Sigmoid colon (tissue), 7 donors: ENCODE data around the gene C19orf12. TPM values are rescaled to one million over a fixed set of nuclear protein-coding genes. Genes with fewer than 3 reads are reported as not detected.

Experiments
- DNase-seq: peaks from one replicate; pipeline ENCODE4 v3.0.0-alpha.2; 2019
- H3K27ac ChIP-seq, 4 donors: fragments of 200-600 bp; sonication (generic); one replicate each; pipeline ENCODE4 v1.5.1; 2016 to 2019; ENCODE audit warnings: mild to moderate bottlenecking in 1 of 4
- H3K27me3 ChIP-seq, 3 donors: fragments of 200-600 bp; sonication (generic); one replicate each; pipeline ENCODE4 v1.5.1; 2019; ENCODE audit warnings: mild to moderate bottlenecking in 1 of 3
- H3K36me3 ChIP-seq, 4 donors: fragments of 200-600 bp; sonication (generic); one replicate each; pipeline ENCODE4 v1.5.1; 2016 to 2019
- H3K4me1 ChIP-seq, 4 donors: fragments of 200-600 bp; sonication (generic); one replicate each; pipeline ENCODE4 v1.5.1; 2017 to 2019
- H3K4me3 ChIP-seq, 4 donors: fragments of 200-600 bp; sonication (generic); one replicate each; pipeline ENCODE4 v1.5.1; 2017 to 2019; ENCODE audit warnings: mild to moderate bottlenecking in 2 of 4, moderate library complexity in 1 of 4
- H3K9me3 ChIP-seq, 4 donors: fragments of 200-600 bp in 3 of 4; sonication (generic) in 3 of 4; one replicate each; pipeline versions ENCODE4 v1.5.1 to v1.6.1; 2013 to 2019
- EP300 ChIP-seq, 4 donors: sonication (generic); formaldehyde crosslinking; IDR thresholded peaks; one replicate each; pipeline ENCODE4 v1.6.1; 2017; ENCODE audit warnings: antibody characterized with exemption in 4 of 4
- POLR2A ChIP-seq, 2 donors: fragments of 450-650 bp; IDR thresholded peaks; one replicate each; pipeline ENCODE4 v1.6.1; 2016; ENCODE audit warnings: antibody characterized with exemption in 2 of 2, mild to moderate bottlenecking in 2 of 2, moderate library complexity in 2 of 2
- POLR2AphosphoS5 ChIP-seq, 4 donors: sonication (generic); formaldehyde crosslinking; IDR thresholded peaks; one replicate each; pipeline ENCODE4 v1.6.1; 2017; ENCODE audit warnings: antibody characterized with exemption in 4 of 4
- WGBS, 2 donors: extraction: QIAGEN DNeasy Blood & Tissue Kit; methylation state at CpG; one replicate each; pipeline ENCODE4 v1.1.7; 2013; 5-methylcytosine and 5-hydroxymethylcytosine counted together
- intact Hi-C: fragments of 100-400 bp; cut with DNase I; formaldehyde crosslinking; loops from one replicate; pipeline ENCODE4 v1.15.1; 2023
- polyA plus RNA-seq, 3 donors: library from polyadenylated mRNA; stranded (reverse); fragments of 200-250 nt; gene quantifications; one replicate each; pipeline ENCODE4 v1.2.3, GENCODE V29; 2013
- total RNA-seq, 4 donors: library from RNA; depleted of rRNA; stranded (reverse); fragments of >200 nt; gene quantifications; one replicate each; pipeline ENCODE4 v1.1.0, GENCODE V29; 2016
- TF ChIP-seq, protein P1 (sequence below), 4 experiments: fragments of 450-650 bp in 3 of 4; fragments of 200-600 bp in 1 of 4; IDR thresholded peaks; one replicate each; pipeline ENCODE4 v1.5.1; 2016 to 2019; ENCODE audit warnings: antibody characterized with exemption in 4 of 4, mild to moderate bottlenecking in 3 of 4, moderate library complexity in 2 of 4
- donor health status: healthy with polysubstance abuse.
- donor health status: Bipolar disorder and iron deficiency.
- donor health status: healthy.

The C19orf12 gene
- total and polyA plus RNA-seq, 7 donors, result 13.2 to 36.0 (median 32.1) TPM

DNA sequence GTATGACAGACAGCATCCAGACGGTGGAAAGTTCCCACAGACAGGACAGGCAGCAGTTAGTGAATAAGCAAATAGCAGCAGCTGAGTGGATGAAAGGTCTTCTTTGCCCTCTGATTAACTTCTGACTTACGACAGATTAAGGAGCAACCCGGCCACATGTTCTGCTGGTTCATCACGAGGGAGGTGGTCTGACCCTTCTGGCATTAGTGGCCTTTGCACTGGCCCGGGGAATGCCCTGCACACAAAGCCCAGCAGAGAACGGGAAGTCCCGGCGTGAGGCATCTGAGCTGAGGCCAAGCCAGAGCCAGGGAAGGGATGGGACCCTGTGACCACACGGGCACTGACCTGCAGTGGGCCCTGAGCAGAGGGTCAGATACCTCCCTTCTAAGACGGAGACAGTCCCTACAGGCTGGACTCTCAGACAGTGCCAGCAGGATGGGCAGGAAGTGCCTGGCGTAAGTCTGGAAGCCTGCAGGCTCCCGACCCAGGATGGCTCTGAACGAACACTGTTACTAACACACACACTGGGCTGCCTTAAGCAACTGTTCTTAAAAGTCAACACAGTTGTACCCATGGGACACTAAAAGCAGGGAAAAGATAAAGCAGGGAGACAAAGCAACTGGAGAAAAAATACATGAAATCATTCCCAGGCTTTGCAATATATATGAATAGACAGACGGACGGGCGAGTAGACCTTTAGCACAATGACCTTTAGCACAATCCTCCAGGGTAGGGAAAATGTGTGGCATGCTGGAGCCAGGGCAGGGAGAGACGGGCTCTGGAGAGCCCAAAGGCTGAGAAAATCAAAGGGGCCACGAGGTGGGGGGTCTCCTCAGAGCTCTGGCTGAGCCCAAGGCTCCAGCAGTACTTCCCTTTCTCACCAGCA lies 6.3 kb downstream of the C19orf12 start:
- Histone ChIP-seq H3K27me3 (no peaks in the 10 kb centered on the region), H3K36me3 (peaks cover 0 to 53% (median 6%) of the 10 kb centered on the region in 4 donors), H3K4me1 (peaks cover 0 to 33% (median 15%) of the 10 kb centered on the region in 4 donors), H3K9me3 (no peaks in the 10 kb centered on the region), H3K4me3 (no peak overlapping the region), H3K27ac (no peak overlapping the region)
- intact Hi-C loops, result no loop called here
- DNase-seq, result no peak
- TF ChIP-seq, protein P1, sequence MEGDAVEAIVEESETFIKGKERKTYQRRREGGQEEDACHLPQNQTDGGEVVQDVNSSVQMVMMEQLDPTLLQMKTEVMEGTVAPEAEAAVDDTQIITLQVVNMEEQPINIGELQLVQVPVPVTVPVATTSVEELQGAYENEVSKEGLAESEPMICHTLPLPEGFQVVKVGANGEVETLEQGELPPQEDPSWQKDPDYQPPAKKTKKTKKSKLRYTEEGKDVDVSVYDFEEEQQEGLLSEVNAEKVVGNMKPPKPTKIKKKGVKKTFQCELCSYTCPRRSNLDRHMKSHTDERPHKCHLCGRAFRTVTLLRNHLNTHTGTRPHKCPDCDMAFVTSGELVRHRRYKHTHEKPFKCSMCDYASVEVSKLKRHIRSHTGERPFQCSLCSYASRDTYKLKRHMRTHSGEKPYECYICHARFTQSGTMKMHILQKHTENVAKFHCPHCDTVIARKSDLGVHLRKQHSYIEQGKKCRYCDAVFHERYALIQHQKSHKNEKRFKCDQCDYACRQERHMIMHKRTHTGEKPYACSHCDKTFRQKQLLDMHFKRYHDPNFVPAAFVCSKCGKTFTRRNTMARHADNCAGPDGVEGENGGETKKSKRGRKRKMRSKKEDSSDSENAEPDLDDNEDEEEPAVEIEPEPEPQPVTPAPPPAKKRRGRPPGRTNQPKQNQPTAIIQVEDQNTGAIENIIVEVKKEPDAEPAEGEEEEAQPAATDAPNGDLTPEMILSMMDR (IDR thresholded peaks at IDR 0.05), result no peak
- TF ChIP-seq POLR2AphosphoS5 (IDR thresholded peaks at IDR 0.05) (no peak), EP300 (IDR thresholded peaks at IDR 0.05) (no peak), POLR2A (IDR thresholded peaks at IDR 0.05) (no peak)
- 20 to 69% methylated on average over 18 of the region's 18 CpGs for WGBS, 2 donors

DNA sequence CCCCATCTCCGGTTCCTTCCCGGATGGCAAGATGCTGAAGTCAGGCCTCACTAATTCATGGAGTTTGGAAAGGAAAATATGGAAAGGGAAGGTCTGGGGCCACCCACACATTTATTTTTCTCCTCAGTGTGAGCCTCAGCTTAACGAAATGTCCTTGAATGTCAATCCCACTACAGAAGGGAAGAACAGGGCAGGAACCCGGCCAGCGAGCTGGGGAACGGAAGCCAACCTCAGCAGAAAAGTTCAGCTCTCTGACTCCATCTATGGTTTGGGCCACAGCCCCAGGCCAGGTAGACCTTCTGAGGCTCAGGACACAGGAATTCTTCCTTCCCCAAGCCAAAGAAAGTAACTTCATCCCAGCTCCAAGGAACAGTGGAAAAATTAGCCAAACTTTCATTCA lies 8.4 kb downstream of the C19orf12 start:
- TF ChIP-seq EP300 (IDR thresholded peaks at IDR 0.05), result no peak
- TF ChIP-seq POLR2A (IDR thresholded peaks at IDR 0.05), result no peak
- TF ChIP-seq, protein P1 (IDR thresholded peaks at IDR 0.05), result no peak
- TF ChIP-seq POLR2AphosphoS5 (IDR thresholded peaks at IDR 0.05), result no peak
- no peak overlapping the region for H3K27ac ChIP-seq
- no peak overlapping the region for H3K4me3 ChIP-seq
- H3K27me3 ChIP-seq, result no peaks in the 10 kb centered on the region
- intact Hi-C loops, result no loop called here
- no peak for DNase-seq
- WGBS, 2 donors, result 95 to 96% methylated on average over 6 of the region's 6 CpGs
- peaks cover 3 to 61% (median 15%) of the 10 kb centered on the region in 4 donors for H3K36me3 ChIP-seq
- H3K4me1 ChIP-seq, result peaks cover 0 to 15% (median 0%) of the 10 kb centered on the region in 4 donors
- no peaks in the 10 kb centered on the region for H3K9me3 ChIP-seq

DNA sequence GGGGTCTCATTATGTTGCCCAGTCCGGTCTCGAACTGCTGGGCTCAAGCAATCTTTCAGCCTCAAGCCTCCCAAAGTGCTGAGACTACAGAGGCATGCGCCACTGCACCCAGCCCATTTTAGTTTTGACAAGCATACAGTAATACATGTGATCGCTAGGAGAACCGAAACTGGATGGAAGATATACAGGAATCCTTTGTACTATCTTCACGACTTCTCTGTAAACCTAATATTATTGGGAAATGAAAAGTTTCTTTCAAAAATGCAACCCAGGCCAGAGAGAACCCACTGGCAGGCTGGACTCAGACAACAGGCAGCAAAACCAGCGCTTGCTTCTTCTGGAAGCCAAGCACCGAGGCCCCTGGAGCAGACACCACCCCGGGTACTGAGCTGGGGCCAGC lies 9.4 kb downstream of the C19orf12 start:
- TF ChIP-seq, protein P1 (IDR thresholded peaks at IDR 0.05), result no peak
- TF ChIP-seq POLR2A (IDR thresholded peaks at IDR 0.05) (no peak), EP300 (IDR thresholded peaks at IDR 0.05) (no peak), POLR2AphosphoS5 (IDR thresholded peaks at IDR 0.05) (no peak)
- Histone ChIP-seq H3K27me3 (no peaks in the 10 kb centered on the region), H3K27ac (no peak overlapping the region), H3K36me3 (peaks cover 3 to 61% (median 15%) of the 10 kb centered on the region in 4 donors), H3K9me3 (no peaks in the 10 kb centered on the region), H3K4me3 (no peak overlapping the region), H3K4me1 (peaks cover 0 to 11% (median 0%) of the 10 kb centered on the region in 4 donors)
- intact Hi-C loops, result no loop called here
- DNase-seq, result no peak
- WGBS, 2 donors, result 95 to 96% methylated on average over 9 of the region's 9 CpGs

DNA sequence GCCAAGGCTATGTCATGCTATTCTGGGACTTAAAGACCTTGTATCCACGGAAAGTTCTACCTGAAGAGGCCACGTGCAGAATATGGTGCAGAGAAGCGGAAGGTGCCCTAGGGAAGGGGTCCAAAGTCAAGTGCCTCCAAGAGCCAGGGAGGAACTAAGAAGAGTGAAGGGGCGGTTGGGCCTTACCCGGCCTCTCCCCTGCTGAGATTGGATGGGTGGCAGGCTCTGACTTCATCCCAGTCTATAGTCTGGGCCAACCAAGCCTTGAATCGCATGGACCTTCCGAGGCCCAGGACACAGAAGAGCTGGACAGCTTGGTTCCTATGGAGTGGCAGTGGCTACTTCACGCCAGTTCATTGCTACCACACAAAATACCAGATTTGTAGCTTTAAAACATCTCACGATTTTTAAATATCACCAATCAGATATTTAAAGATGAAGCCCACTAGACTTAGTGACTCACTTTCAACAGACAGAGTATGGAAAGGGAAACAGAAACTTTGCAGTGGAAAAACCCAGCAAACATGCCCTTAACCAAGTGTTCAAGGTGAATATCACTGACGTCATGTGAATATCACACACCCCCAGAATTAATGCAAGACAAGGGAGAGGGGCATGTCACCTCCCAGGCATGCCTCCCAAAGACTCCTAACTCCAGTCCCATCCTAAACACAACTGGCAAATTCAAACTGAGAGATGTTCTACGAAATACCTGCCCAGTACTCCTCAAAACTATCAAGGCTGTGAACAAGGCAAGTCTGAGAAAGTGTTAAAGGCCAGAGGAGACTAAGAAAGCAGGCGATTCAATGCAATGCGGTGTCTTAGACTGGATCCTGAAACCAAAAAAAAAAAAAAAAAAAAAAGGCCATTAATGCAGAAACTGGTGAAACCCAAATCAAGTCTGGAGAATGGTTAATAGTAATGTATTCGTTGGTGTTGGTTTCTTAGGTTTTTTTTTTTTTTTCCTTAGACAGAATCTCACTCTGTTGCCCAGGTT lies 10.2 kb downstream of the C19orf12 start:
- Histone ChIP-seq H3K27me3 (no peaks in the 10 kb centered on the region), H3K4me3 (no peak overlapping the region), H3K36me3 (peaks cover 3 to 61% (median 15%) of the 10 kb centered on the region in 4 donors), H3K4me1 (peaks cover 0 to 3% (median 0%) of the 10 kb centered on the region in 4 donors), H3K9me3 (no peaks in the 10 kb centered on the region), H3K27ac (no peak overlapping the region)
- TF ChIP-seq, protein P1 (IDR thresholded peaks at IDR 0.05), result no peak
- TF ChIP-seq POLR2AphosphoS5 (IDR thresholded peaks at IDR 0.05), result no peak
- TF ChIP-seq POLR2A (IDR thresholded peaks at IDR 0.05), result no peak
- no peak for TF ChIP-seq EP300 (IDR thresholded peaks at IDR 0.05)
- 88 to 89% methylated on average over 14 of the region's 14 CpGs for WGBS, 2 donors
- intact Hi-C loops, result no loop called here
- DNase-seq, result no peak
